GM18505 (cell line): ENCODE results near the gene CDC42BPG.

ENCODE experiments used
- ATAC-seq: cut with Tn5 transposase; IDR thresholded peaks from one replicate; pipeline ENCODE4 v1.9.1; 2021; ENCODE audit not compliant: unreplicated experiment
- POLR2A ChIP-seq: IDR thresholded peaks from 4 replicates; pipeline ENCODE4 v1.6.1; 2011; ENCODE audit warnings: borderline replicate concordance; ENCODE audit not compliant: insufficient read depth, insufficient read length; ENCODE audit errors: extremely low read depth

CDC42BPG gene

DNA sequence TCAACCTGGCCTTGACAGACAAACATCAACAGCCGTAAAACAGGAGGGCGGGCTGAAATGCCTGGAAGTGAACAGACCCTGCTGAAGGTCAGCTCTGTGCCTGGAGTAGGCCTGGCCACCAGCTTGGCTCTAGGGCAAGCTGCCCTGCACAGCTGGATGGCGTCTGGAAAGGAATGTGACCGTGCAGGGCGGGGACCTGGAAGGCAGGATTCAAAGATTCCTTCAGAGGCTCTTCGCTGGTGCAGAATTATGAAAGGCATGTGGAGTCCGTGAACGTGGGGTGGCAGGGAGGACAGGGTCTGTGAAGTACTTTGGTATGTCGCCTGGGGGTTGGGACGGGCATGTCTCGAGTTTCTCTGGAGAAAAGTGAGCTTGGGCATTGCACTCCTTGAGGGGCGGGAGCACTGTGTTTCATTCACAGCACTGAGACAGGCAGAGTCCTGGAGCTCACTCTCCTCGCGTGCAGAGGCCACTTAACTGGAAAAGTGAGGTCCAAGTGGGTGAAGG lies 32.4 kb upstream of the CDC42BPG start:
- ATAC-seq = no peak
- TF ChIP-seq POLR2A = no peak

DNA sequence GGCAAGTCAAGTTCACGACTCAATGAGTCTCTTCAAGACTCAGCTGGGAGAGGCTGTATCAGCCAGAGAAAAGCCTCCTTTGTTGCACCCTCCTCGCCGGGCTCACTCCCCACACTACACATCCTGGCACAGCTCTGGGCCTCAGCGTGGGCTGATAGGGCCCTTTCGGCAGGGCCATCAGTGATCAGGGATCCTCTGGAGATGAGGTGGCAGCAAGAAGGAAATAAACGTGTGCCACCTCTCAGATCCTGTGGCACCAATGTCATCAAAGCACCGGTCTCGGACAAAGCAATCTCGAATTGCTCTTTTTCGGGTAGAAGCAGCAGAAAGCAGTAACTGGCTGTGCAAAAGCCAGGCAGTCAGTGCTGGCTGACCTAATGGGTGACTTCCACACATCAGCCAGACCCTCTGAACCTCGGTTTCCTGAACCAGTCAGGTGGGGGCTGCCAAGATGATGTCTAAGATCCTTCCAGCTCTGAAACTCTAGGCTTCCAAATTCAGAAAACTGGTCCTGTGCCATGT lies 31.8 kb upstream of the CDC42BPG start:
- ATAC-seq = no peak
- TF ChIP-seq POLR2A = no peak

DNA sequence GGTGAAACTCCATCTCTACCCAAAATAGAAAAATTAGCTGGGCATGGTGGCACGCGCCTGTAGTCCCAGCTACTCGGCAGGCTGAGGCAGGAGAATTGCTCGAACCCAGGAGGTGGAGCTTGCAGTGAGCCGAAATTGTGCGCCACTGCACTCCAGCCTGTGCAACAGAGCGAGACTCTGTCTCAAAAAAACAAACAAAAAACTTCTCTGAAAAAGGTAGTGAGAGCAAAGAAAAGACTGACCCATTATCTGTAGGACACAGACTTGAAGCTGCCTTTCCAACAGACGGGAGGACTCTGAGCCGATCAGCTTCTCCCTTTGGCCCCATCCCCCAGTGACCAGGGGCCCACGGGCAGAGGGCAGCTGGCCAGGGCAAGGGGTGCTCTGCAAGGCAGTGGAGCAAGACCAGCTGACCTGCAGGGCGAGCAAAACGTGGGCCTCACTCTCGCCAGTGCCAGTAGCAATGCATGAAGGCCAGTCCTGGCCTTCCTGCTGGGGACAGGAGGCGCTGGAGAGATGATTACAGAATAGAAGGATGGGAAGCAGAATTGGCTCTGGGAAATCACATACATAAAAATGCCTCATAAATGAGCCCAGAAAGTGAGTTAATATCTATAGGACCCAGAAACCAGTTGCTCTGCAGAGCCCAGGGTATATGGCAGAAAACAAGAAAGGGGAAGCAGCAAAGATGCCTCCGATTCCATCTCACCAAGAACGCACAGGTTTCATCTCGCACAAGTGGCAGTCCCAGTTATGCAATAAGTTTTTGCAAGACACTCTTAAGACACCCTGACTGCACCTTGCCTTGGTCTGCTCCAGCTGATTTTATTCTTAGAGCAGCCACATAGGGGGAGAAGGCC lies 31.1 kb upstream of the CDC42BPG start:
- ATAC-seq = no peak
- peak; percentile 27 for TF ChIP-seq POLR2A

DNA sequence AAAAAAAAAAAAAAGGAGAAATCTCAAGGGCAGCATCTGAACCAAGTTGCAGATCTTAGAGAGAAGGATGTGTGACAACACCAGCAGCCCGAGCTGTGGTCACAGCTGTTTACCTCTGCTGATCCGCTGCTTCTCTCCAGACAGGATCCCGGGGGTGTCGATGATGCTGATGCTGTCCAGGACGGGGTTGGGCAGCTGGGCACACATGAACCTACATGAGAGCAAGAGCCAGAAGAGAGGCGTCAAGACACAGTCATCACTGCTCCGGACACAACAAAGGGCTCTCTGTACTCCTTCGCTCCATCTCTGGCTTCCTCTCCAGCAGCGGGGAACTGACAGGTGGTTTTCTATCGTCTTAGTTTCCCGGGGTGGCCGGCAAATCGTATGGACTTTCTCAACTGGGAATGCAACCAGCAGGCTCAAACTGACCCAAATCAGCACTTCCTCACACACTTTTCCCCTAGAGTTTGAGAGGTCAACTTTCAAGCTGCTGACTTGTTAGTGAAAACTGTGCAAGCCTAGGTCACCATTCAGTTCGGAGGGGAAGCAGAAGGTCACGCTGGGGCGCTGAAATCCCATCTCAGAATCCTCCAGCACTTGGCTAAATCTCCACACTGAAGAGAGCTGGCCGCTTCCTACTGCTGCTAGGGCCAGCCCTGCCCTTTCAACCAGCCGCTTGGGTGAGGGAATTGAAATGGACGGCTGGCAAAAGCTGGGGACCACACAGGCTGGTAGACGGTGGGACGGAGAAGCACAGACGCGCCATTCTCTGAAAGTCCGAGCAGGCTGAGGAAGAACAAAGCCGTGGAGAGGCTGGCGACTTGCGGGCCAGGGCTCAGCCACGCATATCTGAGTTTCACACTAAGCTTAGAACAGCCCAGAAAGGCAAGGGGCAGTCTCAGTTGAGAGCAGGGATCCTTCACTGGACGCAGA lies 30.1 kb upstream of the CDC42BPG start:
- no peak for ATAC-seq
- TF ChIP-seq POLR2A = no peak

DNA sequence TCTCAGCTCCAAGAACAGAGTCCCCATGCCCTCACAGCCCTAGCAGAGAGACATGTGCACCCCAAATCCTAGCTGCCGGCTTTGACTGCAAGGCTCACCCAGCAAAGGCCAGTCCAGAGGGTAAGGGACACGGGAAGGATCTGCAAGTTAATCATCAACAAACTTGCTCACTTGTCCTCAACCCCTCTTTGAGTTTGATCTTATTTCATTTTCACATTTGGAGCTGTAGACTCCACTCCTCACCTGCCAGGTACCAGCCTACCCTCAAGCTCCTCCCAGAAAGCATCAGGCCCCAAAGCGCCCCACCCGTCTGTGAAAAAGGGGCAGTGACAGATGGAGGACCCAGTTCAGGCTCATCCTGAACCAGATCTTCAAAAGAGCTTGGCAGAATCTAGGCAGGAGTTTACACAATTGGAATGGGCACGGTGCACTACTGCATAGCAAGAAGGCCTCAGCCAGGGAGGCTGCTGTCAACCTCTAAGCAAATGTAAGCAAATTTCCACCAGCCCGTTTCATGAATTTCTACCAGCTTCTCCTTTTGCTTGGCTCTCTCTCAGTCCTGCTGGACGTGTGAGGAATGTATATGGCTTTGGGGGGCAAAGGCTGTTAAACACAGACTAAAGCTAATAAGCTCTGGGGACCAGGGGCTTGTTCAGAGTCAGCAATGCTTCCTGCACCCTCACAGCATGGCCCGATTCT lies 28.5 kb upstream of the CDC42BPG start:
- no peak for ATAC-seq
- TF ChIP-seq POLR2A = peak; percentile 20

DNA sequence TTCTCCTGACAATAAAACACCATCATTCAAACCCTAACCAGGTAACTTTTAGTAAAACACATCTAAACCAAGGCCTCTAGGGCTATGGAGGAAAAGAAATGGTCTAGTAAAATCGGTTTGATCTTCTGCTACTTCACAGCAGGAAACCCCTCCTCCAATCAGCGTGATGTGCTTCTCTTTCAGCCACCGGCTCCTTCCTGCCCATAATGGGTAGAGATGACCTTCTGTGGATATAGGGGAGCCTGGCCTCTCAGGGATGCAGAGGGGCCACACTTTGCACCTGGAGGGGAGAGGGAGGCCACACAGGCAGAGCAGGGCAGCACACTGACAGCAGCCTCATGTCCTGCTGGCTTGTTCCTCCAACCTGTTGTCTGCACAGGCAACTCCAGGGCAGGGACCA lies 27.0 kb upstream of the CDC42BPG start:
- no peak for TF ChIP-seq POLR2A
- no peak for ATAC-seq

DNA sequence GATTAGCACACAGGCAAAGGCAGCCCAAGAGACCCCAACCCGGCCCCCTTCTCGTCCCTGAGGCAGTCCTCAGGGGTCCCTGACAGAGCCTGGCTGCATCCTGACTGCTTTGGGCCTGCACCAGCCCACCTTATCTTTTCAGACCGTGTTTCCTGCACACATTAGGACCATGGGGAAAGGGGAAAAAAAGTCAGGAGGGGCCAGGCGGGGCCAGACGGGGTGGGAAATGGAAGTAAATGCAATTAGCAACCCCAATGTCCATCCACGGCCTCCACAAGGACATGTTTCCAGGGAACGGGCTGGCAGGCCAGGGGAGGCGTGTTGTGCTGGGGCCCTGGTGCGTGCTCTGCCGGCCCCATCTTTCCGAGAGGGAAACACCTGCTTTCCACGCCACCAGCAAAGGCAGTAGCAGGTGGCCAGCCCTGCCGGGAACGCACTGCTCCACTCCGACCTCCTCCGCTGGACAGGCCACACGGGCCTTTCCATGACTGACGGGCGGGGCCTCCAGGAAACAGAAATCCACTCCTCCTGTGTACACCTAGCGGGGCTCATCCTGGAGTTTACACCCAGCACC lies 26.5 kb upstream of the CDC42BPG start:
- ATAC-seq = no peak
- no peak for TF ChIP-seq POLR2A

DNA sequence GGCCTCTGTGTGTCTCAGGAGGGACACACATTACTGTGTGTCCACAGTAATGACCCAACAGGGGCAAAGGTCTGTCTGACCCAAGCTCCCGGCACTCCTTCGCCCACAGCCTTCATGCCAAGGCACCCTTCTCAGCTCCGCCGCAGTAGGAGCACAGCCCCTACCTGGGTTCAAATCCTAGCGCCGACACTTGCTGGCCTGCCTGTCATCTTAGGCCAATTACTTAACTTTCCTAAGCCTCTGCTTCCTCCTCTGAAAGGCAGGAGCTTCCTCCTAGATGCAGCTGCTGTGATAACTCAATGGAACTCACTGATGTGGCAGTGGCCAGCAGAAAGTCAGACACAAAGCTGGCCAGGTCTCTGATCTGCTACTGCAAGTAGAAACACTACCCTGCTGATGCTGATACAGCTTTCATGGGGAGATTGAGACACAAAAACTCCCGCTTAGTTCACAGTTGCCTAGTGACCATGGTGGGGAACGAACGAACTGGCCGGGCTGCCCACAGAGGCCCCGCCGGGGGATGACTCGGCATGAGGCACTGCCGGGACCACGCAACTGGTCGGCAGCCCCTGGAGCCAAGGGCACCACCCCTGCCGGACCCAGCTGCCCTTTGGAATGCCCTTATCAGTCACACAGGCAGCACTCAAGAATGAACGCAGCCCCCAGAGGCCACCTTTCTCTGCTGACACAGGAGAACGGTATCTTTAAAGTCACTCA lies 25.9 kb upstream of the CDC42BPG start:
- no peak for ATAC-seq
- TF ChIP-seq POLR2A = no peak

DNA sequence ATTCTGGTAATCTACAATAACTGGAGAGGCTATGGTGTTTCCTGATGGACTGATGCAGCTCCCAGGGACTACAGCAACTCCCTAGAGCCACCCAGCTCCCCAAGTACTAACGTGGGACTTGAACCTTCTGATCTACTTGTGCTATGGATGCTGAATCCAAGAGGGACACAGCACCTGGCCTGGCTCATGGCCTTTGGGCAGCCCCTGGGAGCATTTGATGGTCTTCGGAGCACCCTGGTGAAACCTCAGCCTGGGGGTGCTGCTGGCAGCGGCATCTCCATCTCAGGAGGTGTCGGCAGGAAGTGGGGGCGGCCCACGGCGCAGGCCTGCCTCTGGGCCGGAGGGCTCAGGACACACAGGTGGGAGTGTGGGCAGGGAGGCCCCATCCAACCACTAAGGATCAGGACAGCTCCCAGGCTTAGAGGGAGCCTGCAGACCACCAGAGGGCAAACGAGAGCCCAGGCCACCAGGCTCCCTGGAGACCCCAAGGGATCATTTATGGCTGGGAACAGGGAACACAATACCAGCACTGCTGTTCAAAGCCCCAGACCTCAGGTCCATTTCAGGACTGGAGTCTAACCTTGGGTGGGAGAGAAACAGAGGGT lies 25.2 kb upstream of the CDC42BPG start:
- no peak for TF ChIP-seq POLR2A
- no peak for ATAC-seq

DNA sequence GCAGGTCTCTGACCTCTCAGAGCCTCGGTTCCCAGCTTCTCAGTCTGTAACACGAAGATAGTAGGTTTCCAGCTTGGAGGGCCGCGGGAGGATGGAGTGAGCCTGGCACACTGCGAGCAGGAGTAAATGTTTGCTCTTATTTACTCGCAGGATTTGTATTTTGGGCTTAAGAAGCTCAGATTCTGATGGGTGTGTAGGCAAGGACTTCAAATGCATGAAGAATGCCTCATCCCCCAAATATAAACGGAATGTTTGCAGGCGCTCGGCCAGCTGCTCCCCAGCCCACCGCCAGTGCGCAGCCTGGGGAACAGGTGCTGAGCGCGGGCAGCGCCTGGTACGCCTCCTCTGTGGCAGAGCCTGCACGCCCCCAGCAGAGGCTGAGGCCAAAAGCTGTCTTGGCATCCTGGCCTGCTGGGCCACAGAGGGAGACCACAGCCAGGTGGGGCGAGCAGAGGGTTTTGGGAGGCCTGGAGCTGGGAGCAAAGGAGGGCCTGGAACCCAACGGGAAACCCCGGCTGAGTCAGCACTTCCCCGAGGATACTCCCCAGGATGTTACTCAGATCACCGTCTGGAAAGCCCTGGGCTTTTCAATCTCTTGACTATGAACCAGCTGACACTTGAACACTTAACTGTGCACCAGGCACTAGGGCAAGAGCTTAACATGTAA lies 24.6 kb upstream of the CDC42BPG start:
- no peak for ATAC-seq
- TF ChIP-seq POLR2A = no peak
